Panc1 (cell line): ENCODE results near the gene MYLK3.

Source experiments
- CTCF ChIP-seq: fragments of 450-650 bp; IDR thresholded peaks from 2 replicates; pipeline ENCODE4 v1.5.1; 2017; ENCODE audit warnings: mild to moderate bottlenecking
- POLR2AphosphoS5 ChIP-seq: IDR thresholded peaks from 2 replicates; pipeline ENCODE4 v1.6.1; 2012; ENCODE audit warnings: mild to moderate bottlenecking, low read depth, low read length, moderate library complexity
- REST ChIP-seq, 2 experiments: IDR thresholded peaks; 2 replicates each; pipeline ENCODE4 v1.6.1; 2011 to 2012; ENCODE audit warnings: low read depth in 2 of 2, control low read depth in 1 of 2, low read length in 1 of 2, mild to moderate bottlenecking in 1 of 2, moderate library complexity in 1 of 2; ENCODE audit not compliant: insufficient read depth in 1 of 2

- TF ChIP-seq REST (IDR thresholded peaks at IDR 0.05; ENCODE audit: insufficient read depth in 1 of 2, low read depth in 2 of 2, low read length in 1 of 2) (no peak), CTCF (no peak), POLR2AphosphoS5 (no peak)
These were observed 11.2 kb upstream of the MYLK3 start for GRCh38 chr16:46759309-46759708.
